Measurements from ENCODE around the gene VTA1. TPM values are rescaled to one million over a fixed set of nuclear protein-coding genes. Genes with fewer than 3 reads are reported as not detected.

Gene VTA1
- total and polyA plus RNA-seq, 4 donors, result 17.3 to 33.2 (median 28.3) TPM

- Histone ChIP-seq H3K4me1 (ENCODE audit: control insufficient read depth in 4 of 4, insufficient read depth in 4 of 4, low read length in 3 of 4) (no peaks in the 10 kb centered on the region), H3K27me3 (ENCODE audit: control insufficient read depth in 4 of 4, insufficient read depth in 4 of 4, low read length in 3 of 4) (no peaks in the 10 kb centered on the region), H3K9me3 (ENCODE audit: control insufficient read depth in 4 of 4, low read length in 3 of 4) (no peaks in the 10 kb centered on the region), H3K4me3 (ENCODE audit: low read depth in 1 of 3, low read length in 3 of 3) (no peak overlapping the region), H3K9ac (ENCODE audit: low read depth in 1 of 2, low read length in 2 of 2) (no peak overlapping the region), H3K36me3 (ENCODE audit: control insufficient read depth in 4 of 4, insufficient read depth in 3 of 4, low read depth in 1 of 4, low read length in 3 of 4) (peaks cover 0 to 5% (median under 1%) of the 10 kb centered on the region in 4 donors), H3K27ac (ENCODE audit: low read depth in 1 of 2, low read length in 2 of 2) (no peak overlapping the region)
- no peak for TF ChIP-seq MAX (IDR thresholded peaks at IDR 0.05)
- TF ChIP-seq EGR1 (IDR thresholded peaks at IDR 0.05; ENCODE audit: low read depth in 2 of 2), result no peak
- TF ChIP-seq GABPA (IDR thresholded peaks at IDR 0.05 in 1 of 2, conservative IDR thresholded peaks at IDR 0.05 in 1 of 2), result no peak
- no peak for TF ChIP-seq CTCF (IDR thresholded peaks at IDR 0.05; ENCODE audit: low read depth, low read length, missing input control)
- no peak for TF ChIP-seq SP1 (IDR thresholded peaks at IDR 0.05)
- no peak for TF ChIP-seq TAF1 (conservative IDR thresholded peaks at IDR 0.05)
- no peak for TF ChIP-seq RAD21 (IDR thresholded peaks at IDR 0.05)
- TF ChIP-seq FOXA1 (IDR thresholded peaks at IDR 0.05), result no peak
- no peak for TF ChIP-seq HNF4G (IDR thresholded peaks at IDR 0.05)
- no peak for TF ChIP-seq RXRA (IDR thresholded peaks at IDR 0.05)
- no peak for TF ChIP-seq REST (IDR thresholded peaks at IDR 0.05)
- TF ChIP-seq ATF3 (IDR thresholded peaks at IDR 0.05), result no peak
- no peak for TF ChIP-seq ZBTB33 (IDR thresholded peaks at IDR 0.05)
- no peak for TF ChIP-seq YY1 (IDR thresholded peaks at IDR 0.05)
- no peak for TF ChIP-seq FOXA2 (IDR thresholded peaks at IDR 0.05)
- no peak for TF ChIP-seq NR2F2 (IDR thresholded peaks at IDR 0.05)
- TF ChIP-seq HNF4A (conservative IDR thresholded peaks at IDR 0.05), result no peak
- no peak for TF ChIP-seq JUND (IDR thresholded peaks at IDR 0.05)
- no peak for DNase-seq (ENCODE audit: low spot score)
- 56% methylated on average over 1 of the region's 1 CpG for WGBS
Observed at GRCh38 chr6:142187209-142187608, 40.1 kb downstream of the VTA1 start.
